A549 treated with AZD9567 at 1 μM for 4 hours (cell line): ENCODE results near the gene FLOT2. TPM values are rescaled to one million over a fixed set of nuclear protein-coding genes. Genes with fewer than 3 reads are reported as not detected.

Experiments used
- total RNA-seq: library from RNA; stranded (reverse); fragments of 200-300 nt; extraction: Qiagen RNA extraction; gene quantifications from 5 replicates; pipeline ENCODE4 v1.2.3, GENCODE V29; 2022; ENCODE audit not compliant: insufficient read depth

Gene FLOT2, protein sequence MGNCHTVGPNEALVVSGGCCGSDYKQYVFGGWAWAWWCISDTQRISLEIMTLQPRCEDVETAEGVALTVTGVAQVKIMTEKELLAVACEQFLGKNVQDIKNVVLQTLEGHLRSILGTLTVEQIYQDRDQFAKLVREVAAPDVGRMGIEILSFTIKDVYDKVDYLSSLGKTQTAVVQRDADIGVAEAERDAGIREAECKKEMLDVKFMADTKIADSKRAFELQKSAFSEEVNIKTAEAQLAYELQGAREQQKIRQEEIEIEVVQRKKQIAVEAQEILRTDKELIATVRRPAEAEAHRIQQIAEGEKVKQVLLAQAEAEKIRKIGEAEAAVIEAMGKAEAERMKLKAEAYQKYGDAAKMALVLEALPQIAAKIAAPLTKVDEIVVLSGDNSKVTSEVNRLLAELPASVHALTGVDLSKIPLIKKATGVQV
- total RNA-seq: 79.9 to 87.3 TPM (median 83.6 TPM) in 5 replicates

DNA sequence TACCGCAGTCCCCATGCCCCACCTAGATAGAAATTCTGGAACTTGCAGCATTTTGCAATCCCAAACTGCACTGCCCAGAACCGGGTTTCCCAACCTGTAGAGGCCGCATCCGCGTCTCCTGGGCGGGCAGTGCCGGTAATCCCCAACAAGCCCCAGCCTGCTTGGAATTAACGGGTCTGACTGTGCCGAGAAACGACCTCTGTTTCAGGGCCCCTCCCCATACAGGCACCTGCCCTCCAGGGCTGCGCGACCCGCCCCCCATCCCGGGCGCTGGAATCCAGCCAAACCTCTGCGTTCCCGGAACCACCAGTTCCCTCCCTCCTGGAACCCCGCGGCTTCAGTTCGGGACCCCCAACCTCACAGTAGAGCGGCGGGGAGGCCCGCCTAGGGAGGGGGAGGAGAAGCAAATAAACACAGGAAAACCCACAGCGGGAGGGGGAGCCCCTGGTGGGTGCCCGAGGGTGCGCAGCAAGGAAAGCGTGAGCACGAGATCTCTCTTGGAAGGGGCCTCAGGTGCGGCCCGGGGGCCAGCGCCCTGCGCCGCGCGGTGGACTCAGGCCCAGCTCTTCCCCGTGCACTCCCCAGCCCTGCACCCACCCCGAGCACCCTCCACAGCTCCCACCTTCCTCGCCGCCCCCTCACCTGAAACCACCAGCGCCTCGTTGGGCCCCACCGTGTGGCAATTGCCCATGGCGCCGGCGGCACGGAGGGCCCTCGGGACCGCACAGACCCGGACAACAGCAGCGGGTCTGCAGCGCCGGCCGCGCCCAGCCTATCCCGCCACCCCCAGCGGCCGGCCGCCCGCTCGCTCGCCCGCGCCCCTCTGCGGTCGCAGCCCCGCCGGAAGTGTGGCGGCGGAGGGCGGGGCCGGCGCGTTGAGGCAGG is at the start of gene FLOT2:
Gene FLOT2 (minus strand): TSS at position 850 of the 885 bp plus-strand sequence. CDS start 159 bp downstream, at position 691.

DNA sequence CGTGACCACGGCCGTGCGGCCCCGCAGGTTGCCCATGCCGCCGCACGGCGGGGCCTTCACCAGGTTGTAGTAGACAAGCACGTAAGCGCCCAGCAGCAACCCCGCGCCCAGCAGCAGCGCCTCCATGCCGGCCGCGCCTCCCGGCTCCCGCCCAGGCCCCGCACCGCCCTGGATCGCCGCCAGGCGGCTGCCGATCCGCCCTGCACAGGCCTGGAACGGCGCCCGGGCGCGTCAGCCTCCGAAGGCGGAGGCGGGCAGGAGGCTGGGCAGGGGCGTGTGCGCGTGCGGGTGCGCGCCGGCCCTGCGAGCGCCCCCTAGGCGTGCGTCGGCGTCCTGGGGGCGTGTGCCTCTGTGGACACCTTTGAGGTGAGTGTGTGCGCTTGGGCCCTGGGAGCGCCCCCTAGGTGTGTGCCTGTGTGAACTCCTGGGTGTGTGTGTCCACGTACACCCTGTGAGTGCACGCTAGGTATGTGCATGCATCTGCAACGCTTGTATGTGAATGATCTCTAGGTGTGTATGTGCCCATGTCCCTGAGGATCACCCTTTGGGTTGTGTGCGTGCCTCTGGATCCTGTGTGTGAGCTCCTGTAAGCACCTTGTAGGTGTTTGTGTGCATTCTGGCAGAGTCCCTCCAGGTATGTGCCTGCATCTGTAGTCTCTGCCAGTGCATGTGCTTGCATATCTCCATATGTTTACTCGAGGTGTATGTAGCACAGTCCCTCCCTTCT is 5.4 kb upstream of the FLOT2 start, which contains the start of gene DHRS13:
Gene DHRS13 (minus strand): TSS at position 261 of the 727 bp plus-strand sequence. CDS start 135 bp downstream, at position 126.

DNA sequence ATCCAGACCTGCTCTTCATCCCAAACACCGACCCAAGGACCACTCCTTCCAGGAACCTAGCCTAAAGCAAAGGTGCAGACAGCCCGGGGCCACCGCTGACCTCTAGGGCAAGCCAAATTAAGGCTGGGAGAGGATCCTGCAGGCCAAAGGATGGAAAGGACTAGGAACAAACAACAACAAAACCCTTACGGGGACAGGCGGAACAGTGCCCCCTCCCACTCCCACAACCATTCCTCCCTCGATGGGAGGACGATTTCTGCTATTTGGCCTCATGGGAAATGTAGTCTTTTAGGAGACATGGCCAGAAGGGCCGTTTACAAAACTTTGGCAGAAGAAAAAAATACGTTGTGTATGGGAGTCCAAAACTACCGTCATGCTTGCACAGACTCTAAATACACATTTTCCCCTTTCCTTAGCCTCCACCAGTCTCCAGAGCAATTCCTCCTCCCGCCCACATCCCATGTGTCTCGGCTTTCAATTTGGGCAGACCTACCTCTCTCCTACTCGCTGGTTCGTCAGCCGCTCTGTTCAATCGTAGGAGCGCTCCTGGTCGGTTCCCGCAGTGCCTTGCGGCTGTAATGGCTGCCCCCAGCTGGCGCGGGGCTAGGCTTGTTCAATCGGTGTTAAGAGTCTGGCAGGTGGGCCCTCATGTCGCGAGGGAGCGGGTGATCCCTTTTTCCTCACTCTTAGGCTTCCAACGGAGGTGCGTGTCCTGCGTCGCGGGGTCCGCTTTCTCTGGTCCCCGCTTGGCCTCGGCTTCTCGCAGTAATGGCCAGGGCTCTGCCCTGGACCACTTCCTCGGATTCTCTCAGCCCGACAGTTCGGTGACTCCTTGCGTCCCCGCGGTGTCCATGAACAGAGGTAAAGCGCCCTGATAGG is 42.8 kb downstream of the FLOT2 start, which contains the start of gene ERAL1:
Gene ERAL1 (plus strand): TSS at position 560 of the 879 bp plus-strand sequence. CDS start 19 bp downstream, at position 579.

DNA sequence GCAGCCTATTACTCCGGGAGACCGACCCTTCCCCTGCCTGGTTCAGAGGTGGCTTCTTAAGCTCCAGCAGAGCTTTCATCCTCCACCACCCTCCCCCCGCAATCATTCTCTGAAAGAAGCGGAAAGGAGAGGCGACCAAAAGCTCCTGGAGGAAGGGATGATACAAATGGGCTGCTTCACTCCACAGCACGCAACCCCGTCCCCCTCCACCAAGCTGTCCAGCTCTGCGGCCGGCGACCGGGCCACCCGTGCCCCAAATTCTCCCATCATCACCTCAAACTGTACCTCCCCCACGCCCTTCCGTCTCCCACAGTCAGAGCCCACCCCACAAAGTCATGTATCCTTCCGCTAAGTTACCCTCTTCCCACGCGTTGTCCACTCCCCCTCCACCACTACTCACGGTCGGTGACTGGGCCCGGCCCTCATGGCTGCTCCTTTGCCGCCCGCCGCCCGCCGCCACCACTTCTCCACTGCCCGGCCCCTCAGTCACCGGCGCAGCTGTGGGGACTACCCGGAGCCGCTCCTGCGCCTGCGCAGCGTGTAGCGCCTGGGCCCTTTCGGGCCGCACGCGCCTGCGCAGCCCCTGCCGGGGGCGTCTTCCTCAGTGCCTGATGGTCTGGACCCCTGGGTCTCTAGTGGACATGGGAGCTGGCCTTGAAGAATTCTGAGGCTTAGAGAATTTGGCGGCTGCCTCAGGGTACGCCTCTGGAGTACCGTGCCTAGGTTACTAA is 55.1 kb downstream of the FLOT2 start, which contains the start of gene FAM222B:
Gene FAM222B (minus strand): TSS at position 509 of the 731 bp plus-strand sequence. CDS start 76,123 bp downstream, outside the sequence.

Other genes with a start within 250 kb of the FLOT2 start
- 83.7 to 94.3 TPM (median 89.3 TPM) in 5 replicates for gene SDF2, start 235.8 kb downstream of the FLOT2 start, total RNA-seq
- 66.6 to 77.0 TPM (median 73.8 TPM) in 5 replicates for gene SUPT6H, start 235.5 kb downstream of the FLOT2 start, total RNA-seq
- 1.2 to 1.7 TPM (median 1.5 TPM) in 4 of 5 replicates, not detected in the other for gene PROCA1, start 185.8 kb downstream of the FLOT2 start, total RNA-seq
- 212 to 240 TPM (median 228 TPM) in 5 replicates for gene RAB34, start 179.9 kb downstream of the FLOT2 start, total RNA-seq
- 2,109 to 2,400 TPM (median 2,196 TPM) in 5 replicates for gene RPL23A, start 177.7 kb downstream of the FLOT2 start, total RNA-seq
- gene TLCD1, start 171.5 kb downstream of the FLOT2 start, total RNA-seq: 23.6 to 50.7 TPM (median 44.7 TPM) in 5 replicates
- 4.0 to 4.9 TPM (median 4.6 TPM) in 5 replicates for gene NEK8, start 168.9 kb downstream of the FLOT2 start, total RNA-seq
- 40.7 to 94.4 TPM (median 89.2 TPM) in 5 replicates for gene TRAF4, start 153.7 kb downstream of the FLOT2 start, total RNA-seq
- gene FAM222B, start 54.9 kb downstream of the FLOT2 start, total RNA-seq: 33.2 to 37.0 TPM (median 33.6 TPM) in 5 replicates
- gene ERAL1, start 42.7 kb downstream of the FLOT2 start, total RNA-seq: 81.5 to 89.7 TPM (median 85.7 TPM) in 5 replicates
- gene DHRS13, start 5.3 kb upstream of the FLOT2 start, total RNA-seq: 6.2 to 6.8 TPM (median 6.3 TPM) in 4 of 5 replicates, not detected in the other
- gene PHF12, start 53.8 kb upstream of the FLOT2 start, total RNA-seq: 30.5 to 32.4 TPM (median 31.5 TPM) in 5 replicates
- gene SEZ6, start 108.3 kb upstream of the FLOT2 start, total RNA-seq: 0.05 TPM in 1 of 5 replicates, not detected in the others
- 0.15 to 0.26 TPM (median 0.22 TPM) in 3 of 5 replicates, not detected in the others for gene PIPOX, start 145.4 kb upstream of the FLOT2 start, total RNA-seq